ENCODE results near the gene MSMP.

DNA sequence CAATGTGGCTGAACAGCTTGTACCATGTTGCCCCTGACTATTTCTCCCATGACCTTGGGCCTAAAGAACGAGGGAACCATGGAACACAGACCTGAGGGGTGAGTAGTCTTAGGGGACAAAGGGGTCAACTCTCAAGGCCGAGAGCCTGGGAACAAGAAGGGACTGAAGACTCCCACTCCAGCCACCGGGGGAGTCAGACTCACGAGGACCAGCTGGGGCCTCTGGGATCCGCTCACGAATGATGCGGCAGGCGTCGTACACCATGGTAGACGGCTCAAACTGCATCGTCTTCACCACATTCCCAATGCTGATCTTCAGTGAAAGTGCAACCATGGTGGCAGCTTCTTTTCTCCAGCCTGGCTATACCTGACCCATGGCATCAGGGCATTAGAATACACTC is 28.7 kb downstream of the MSMP start:
- TF ChIP-seq, protein P1, sequence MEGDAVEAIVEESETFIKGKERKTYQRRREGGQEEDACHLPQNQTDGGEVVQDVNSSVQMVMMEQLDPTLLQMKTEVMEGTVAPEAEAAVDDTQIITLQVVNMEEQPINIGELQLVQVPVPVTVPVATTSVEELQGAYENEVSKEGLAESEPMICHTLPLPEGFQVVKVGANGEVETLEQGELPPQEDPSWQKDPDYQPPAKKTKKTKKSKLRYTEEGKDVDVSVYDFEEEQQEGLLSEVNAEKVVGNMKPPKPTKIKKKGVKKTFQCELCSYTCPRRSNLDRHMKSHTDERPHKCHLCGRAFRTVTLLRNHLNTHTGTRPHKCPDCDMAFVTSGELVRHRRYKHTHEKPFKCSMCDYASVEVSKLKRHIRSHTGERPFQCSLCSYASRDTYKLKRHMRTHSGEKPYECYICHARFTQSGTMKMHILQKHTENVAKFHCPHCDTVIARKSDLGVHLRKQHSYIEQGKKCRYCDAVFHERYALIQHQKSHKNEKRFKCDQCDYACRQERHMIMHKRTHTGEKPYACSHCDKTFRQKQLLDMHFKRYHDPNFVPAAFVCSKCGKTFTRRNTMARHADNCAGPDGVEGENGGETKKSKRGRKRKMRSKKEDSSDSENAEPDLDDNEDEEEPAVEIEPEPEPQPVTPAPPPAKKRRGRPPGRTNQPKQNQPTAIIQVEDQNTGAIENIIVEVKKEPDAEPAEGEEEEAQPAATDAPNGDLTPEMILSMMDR (IDR thresholded peaks at IDR 0.05; ENCODE audit: low read depth, low read length), result no peak
- no peak for TF ChIP-seq POLR2A (IDR thresholded peaks at IDR 0.05; ENCODE audit: extremely low read depth, insufficient read length)
